GM12878 (cell line): ENCODE data around the gene LARP4B. TPM values are rescaled to one million over a fixed set of nuclear protein-coding genes. Genes with fewer than 3 reads are reported as not detected.

Experiments used
- ATAC-seq: fragments of 200-7000 bp; cut with Tn5 transposase; 3 replicates; pipeline ENCODE4 v1.9.1; 2020; ENCODE audit warnings: mild to moderate bottlenecking, moderate library complexity
- BruUV-seq: library from RNA; stranded (reverse); fragments of 400-500 nt; replicated peaks from 2 replicates; lab custom pipeline; 2021; lab: Mats Ljungman, UMichigan
- CTCF ChIA-PET: fragments of 300-600 bp; sonication (Branson Sonifier 250); formaldehyde crosslinking; extraction: SDS; loops from one replicate; lab custom pipeline; 2021; ENCODE audit warnings: inconsistent platforms; lab: Yijun Ruan, JAX
- POLR2A ChIA-PET: fragments of 350-600 bp; formaldehyde crosslinking; extraction: SDS; loops from one replicate; lab custom pipeline; 2021; ENCODE audit warnings: inconsistent platforms; lab: Charles Lee
- RAD21 ChIA-PET: fragments of 300-600 bp; sonication (Branson Sonifier 250); formaldehyde crosslinking; loops from one replicate; lab custom pipeline; 2023; ENCODE audit warnings: antibody characterized with exemption; ENCODE audit not compliant: unreplicated experiment; lab: Charles Lee
- SMC1A ChIA-PET: fragments of 300-600 bp; sonication (Branson Sonifier 250); formaldehyde crosslinking; loops from one replicate; lab custom pipeline; 2023; ENCODE audit not compliant: unreplicated experiment, uncharacterized antibody; lab: Charles Lee
- DNase-seq: peaks from one replicate; pipeline ENCODE4 v3.0.0-alpha.2; 2011; ENCODE audit warnings: low read depth, low spot score
- FAIRE-seq: peaks from 3 replicates; lab custom pipeline; 2011; peaks lifted over from hg19 to GRCh38; lab: Jason Lieb, UNC
- H2AFZ ChIP-seq: 2 replicates; pipeline ENCODE4 v1.6.0; 2011; ENCODE audit warnings: low read depth, low read length, control low read depth; ENCODE audit not compliant: control insufficient read depth
- H3K27ac ChIP-seq: 2 replicates; pipeline ENCODE4 v1.5.1; 2011; ENCODE audit warnings: control low read depth; ENCODE audit not compliant: control insufficient read depth, insufficient read depth
- H3K27me3 ChIP-seq, 2 experiments: replicated peaks in 1 of 2; 2 replicates each; pipeline versions ENCODE4 v1.6.0 to v1.6.1; 2011; ENCODE audit warnings: low read length in 1 of 2; ENCODE audit not compliant: control insufficient read depth in 2 of 2, insufficient read depth in 2 of 2
- H3K36me3 ChIP-seq, 2 experiments: 2 replicates each; pipeline ENCODE4 v1.5.1; 2011; ENCODE audit warnings: low read length in 1 of 2; ENCODE audit not compliant: control insufficient read depth in 2 of 2, insufficient read depth in 2 of 2
- H3K4me1 ChIP-seq: 2 replicates; pipeline ENCODE4 v1.6.1; 2011; ENCODE audit warnings: mild to moderate bottlenecking, low read length, moderate library complexity, mixed read lengths; ENCODE audit not compliant: control insufficient read depth, insufficient read depth
- H3K4me2 ChIP-seq: 2 replicates; pipeline ENCODE4 v1.6.0; 2011; ENCODE audit warnings: control low read depth; ENCODE audit not compliant: control insufficient read depth, insufficient read depth
- H3K4me3 ChIP-seq: fragments of 200-600 bp; sonication (generic); 2 replicates; pipeline ENCODE4 v1.5.1; 2016
- H3K79me2 ChIP-seq: 2 replicates; pipeline ENCODE4 v1.6.0; 2011; ENCODE audit warnings: low read length; ENCODE audit not compliant: control insufficient read depth, insufficient read depth
- H3K9ac ChIP-seq: 2 replicates; pipeline ENCODE4 v1.8.0; 2011; ENCODE audit warnings: low read length, control low read depth, mixed read lengths; ENCODE audit not compliant: control insufficient read depth, insufficient read depth
- H3K9me3 ChIP-seq: replicated peaks from 3 replicates; pipeline ENCODE4 v1.5.1; 2011; ENCODE audit warnings: mild to moderate bottlenecking, low read length; ENCODE audit not compliant: control insufficient read depth, insufficient read depth
- H4K20me1 ChIP-seq: 2 replicates; pipeline ENCODE4 v1.6.0; 2011; ENCODE audit not compliant: control insufficient read depth, insufficient read depth
- CHD1 ChIP-seq: IDR thresholded peaks from 2 replicates; pipeline ENCODE4 v1.6.1; 2012; ENCODE audit warnings: low read depth, low read length, improper control_type of control experiment
- CUX1 ChIP-seq: IDR thresholded peaks from 2 replicates; pipeline ENCODE4 v1.6.1; 2012; ENCODE audit warnings: improper control_type of control experiment, low read depth, low read length; ENCODE audit not compliant: insufficient replicate concordance
- E4F1 ChIP-seq: fragments of 450-650 bp; IDR thresholded peaks from 2 replicates; pipeline ENCODE4 v1.6.1; 2018; ENCODE audit warnings: borderline replicate concordance, mild to moderate bottlenecking; ENCODE audit not compliant: partially characterized antibody
- FOXM1 ChIP-seq: IDR thresholded peaks from 2 replicates; pipeline ENCODE4 v1.6.1; 2012; ENCODE audit warnings: low read depth, mild to moderate bottlenecking, inconsistent platforms, low read length, moderate library complexity
- KAT2A ChIP-seq: conservative IDR thresholded peaks from 2 replicates; pipeline ENCODE4 v1.6.1; 2011; ENCODE audit warnings: low read depth, low read length; ENCODE audit not compliant: control insufficient read depth
- MXI1 ChIP-seq: fragments of 150-350 bp; IDR thresholded peaks from 2 replicates; pipeline ENCODE4 v1.6.1; 2011; ENCODE audit warnings: low read depth, mild to moderate bottlenecking, inconsistent platforms, low read length, improper control_type of control experiment
- SREBF1 ChIP-seq: IDR thresholded peaks from 2 replicates; pipeline ENCODE4 v1.6.1; 2012; ENCODE audit warnings: mild to moderate bottlenecking, low read length
- TCF12 ChIP-seq: IDR thresholded peaks from 2 replicates; pipeline ENCODE4 v1.6.1; 2011; ENCODE audit warnings: low read depth, mild to moderate bottlenecking, low read length
- ZBED1 ChIP-seq: IDR thresholded peaks from 2 replicates; pipeline ENCODE4 v1.6.1; 2016; ENCODE audit warnings: borderline replicate concordance
- ZNF274 ChIP-seq: IDR thresholded peaks from one replicate; pipeline ENCODE4 v1.8.0; 2011; ENCODE audit not compliant: insufficient read length, insufficient read depth
- ZSCAN29 ChIP-seq: fragments of 450-650 bp; IDR thresholded peaks from 2 replicates; pipeline ENCODE4 v1.6.1; 2017; ENCODE audit warnings: mild to moderate bottlenecking, moderate library complexity
- WGBS: methylation state at CpG from one replicate; pipeline ENCODE4 v1.1.6; 2016; ENCODE audit warnings: low lambda C conversion rate; ENCODE audit not compliant: insufficient replicate concordance, insufficient coverage; ENCODE audit errors: missing lambda C conversion rate; 5-methylcytosine and 5-hydroxymethylcytosine counted together
- in situ Hi-C: fragments of 300-500 bp; cut with MboI; formaldehyde crosslinking; loops from 9 replicates; pipeline ENCODE4 v1.14.3; 2018; ENCODE audit warnings: mixed read lengths
- intact Hi-C: fragments of 100-400 bp; cut with micrococcal nuclease; formaldehyde crosslinking; loops from one replicate; pipeline ENCODE4 v1.14.2; 2022; ENCODE audit not compliant: unreplicated experiment
- polyA plus RNA-seq, 11 experiments: library from polyadenylated mRNA; depleted of rRNA in 4 of 11; unstranded in 6 of 11; stranded (reverse) in 5 of 11; fragments of >200 nt; fragmentation: Nextera tagmentation in 4 of 11; fragmentation: Illumina TruSeq in 1 of 11; extraction: Ambion mirVana in 4 of 11; extraction: Trizol in 1 of 11; gene quantifications; 1 replicate in 1 of 11; 2 replicates in 10 of 11; pipeline versions ENCODE4 v1.2.1 to v1.2.3, GENCODE V29; 2011 to 2016; ENCODE audit warnings: inconsistent platforms in 2 of 11, missing spikeins in 2 of 11, low read depth in 1 of 11
- total RNA-seq, 4 experiments: library from RNA; depleted of rRNA in 3 of 4; stranded (reverse); fragments of >200 nt in 3 of 4; fragmentation: Illumina TruSeq in 1 of 4; extraction: Trizol in 1 of 4; gene quantifications; 2 replicates each; pipeline versions ENCODE4 v1.2.1 to v1.2.3, GENCODE V29; 2013 to 2021

The LARP4B gene
- total and polyA plus RNA-seq, 10 of the 15 experiments (the other 5 are each of a cell fraction or from before 2014, with no cell fraction given), result 10.5 to 119 (median 39.4) TPM

GRCh38 chr10:917999-918398 lies 13.5 kb downstream of the LARP4B start:
- no peak for ATAC-seq
- Histone ChIP-seq H3K4me1 (no peaks in the 10 kb centered on the region), H3K9me3 (no peaks in the 10 kb centered on the region; the same call in 2 of the 3 replicates), H3K4me3 (no peak overlapping the region), H3K9ac (no peak overlapping the region), H3K27me3 (no peaks in the 10 kb centered on the region), H3K79me2 (peaks cover 74% of the 10 kb centered on the region), H3K27ac (no peak overlapping the region), H2AFZ (no peak overlapping the region), H3K36me3 (peaks cover 5 to 23% of the 10 kb centered on the region in 2 experiments), H4K20me1 (peaks cover 3% of the 10 kb centered on the region), H3K4me2 (no peak overlapping the region)
- SMC1A ChIA-PET, result no interaction called here
- TF ChIP-seq SREBF1, result no peak
- no peak for TF ChIP-seq ZNF274
- TF ChIP-seq MXI1, result no peak
- TF ChIP-seq ZSCAN29, result no peak
- TF ChIP-seq KAT2A, result no peak
- no peak for TF ChIP-seq TCF12
- TF ChIP-seq CHD1, result no peak
- FAIRE-seq, result no peak
- 100% methylated on average over 3 of the region's 3 CpGs for WGBS
- CTCF ChIA-PET, result no interaction called here
- no peak for DNase-seq
- RAD21 ChIA-PET, result no interaction called here
- in situ Hi-C loops, result no loop called here
- POLR2A ChIA-PET, result no interaction called here
- intact Hi-C loops, result no loop called here
- no TSS peak for BruUV-seq

GRCh38 chr10:917416-917720 lies 14.1 kb downstream of the LARP4B start:
- in situ Hi-C loops (no loop called here), intact Hi-C loops (no loop called here)
- FAIRE-seq, result no peak
- no peak overlapping the region for H3K9ac ChIP-seq
- ChIA-PET POLR2A (no interaction called here), CTCF (no interaction called here), SMC1A (no interaction called here), RAD21 (no interaction called here)
- BruUV-seq, result no TSS peak
- peaks cover 3% of the 10 kb centered on the region for H4K20me1 ChIP-seq
- H3K4me1 ChIP-seq, result no peaks in the 10 kb centered on the region
- no peak overlapping the region for H3K4me3 ChIP-seq
- peaks cover 5 to 23% of the 10 kb centered on the region in 2 experiments for H3K36me3 ChIP-seq
- H3K27ac ChIP-seq, result no peak overlapping the region
- 98% methylated on average over 3 of the region's 3 CpGs for WGBS
- H2AFZ ChIP-seq, result no peak overlapping the region
- peaks cover 71% of the 10 kb centered on the region for H3K79me2 ChIP-seq
- H3K9me3 ChIP-seq, result no peaks in the 10 kb centered on the region; the same call in 2 of the 3 replicates
- DNase-seq, result no peak
- H3K4me2 ChIP-seq, result no peak overlapping the region
- no peak for ATAC-seq
- H3K27me3 ChIP-seq, result no peaks in the 10 kb centered on the region
- TF ChIP-seq FOXM1, result no peak
- TF ChIP-seq CUX1, result no peak
- no peak for TF ChIP-seq E4F1
- TF ChIP-seq ZBED1, result no peak
